GM19452 (cell line): ENCODE data around the gene MRPL14.
A peak's percentile ranks its signal among the peaks of the same experiment; 100 is the strongest.

ENCODE experiments used
- ATAC-seq: cut with Tn5 transposase; IDR thresholded peaks from one replicate; pipeline ENCODE4 v1.9.1; 2021; ENCODE audit not compliant: unreplicated experiment

Gene MRPL14

DNA sequence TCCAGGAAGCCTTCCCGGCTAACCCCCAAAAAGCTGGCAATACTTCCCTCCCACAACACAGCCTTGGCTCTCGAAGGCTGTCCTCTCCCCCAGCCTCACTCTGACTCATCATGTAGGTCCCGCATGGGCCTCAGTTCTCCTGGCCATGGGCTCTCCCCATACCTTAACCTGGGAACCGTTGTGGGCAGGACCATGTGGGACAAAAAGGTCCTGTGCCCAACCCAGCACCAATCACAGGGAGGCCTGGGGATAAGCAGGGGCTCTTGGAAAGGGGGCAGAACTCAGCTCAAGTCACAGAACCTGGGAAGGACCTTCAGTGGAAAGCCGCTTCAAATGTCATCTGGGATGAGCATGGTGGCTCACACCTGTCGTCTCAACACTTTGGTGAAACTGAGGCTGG, 45.5 kb downstream of the MRPL14 start:
- no peak for ATAC-seq

DNA sequence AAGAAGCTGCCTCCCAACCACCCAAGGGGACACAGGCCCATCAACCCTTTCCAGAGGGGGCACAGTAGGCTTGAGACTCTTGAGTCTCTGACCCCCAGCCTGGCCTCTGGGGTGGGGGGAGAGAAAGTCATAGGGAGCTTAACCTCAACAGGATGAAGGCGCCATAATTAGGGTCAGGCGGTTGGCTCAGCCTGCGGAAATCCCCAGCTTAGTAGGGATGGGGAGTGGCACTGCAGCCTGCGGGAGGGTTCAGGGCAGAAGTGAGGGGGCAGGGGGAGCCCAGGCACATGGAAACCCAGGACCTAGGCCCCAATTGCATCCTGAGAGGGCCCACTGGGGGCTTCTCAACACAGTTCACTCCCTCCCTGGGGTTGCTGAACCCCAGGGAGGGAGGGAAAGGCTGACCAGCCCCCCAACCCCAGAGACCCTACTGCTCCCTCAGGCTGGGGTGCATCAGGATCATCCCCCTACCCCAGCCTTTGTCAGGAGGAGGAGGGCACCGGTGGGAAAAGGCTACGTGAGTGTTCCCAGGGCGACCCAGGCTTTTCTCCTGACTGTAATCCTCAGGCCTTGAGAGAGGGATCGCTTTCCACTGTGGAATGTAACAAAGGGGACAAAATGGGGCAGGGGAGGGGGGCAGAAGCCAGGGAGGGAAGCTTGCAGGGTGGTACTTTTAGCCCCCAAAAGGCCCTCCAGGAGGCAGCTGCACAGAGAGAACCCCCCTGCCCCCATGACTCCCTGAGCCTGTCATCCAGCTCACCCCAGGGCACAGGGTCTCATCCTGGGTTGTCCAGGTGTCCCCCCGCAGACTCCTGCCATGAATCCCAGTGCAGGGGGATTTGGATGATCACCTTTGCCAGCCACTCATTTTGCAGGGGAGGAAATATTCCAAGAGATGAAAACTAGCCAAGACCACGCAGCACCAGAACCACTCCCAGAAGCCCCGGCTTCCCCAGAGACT, 46.4 kb downstream of the MRPL14 start:
- ATAC-seq: no peak

DNA sequence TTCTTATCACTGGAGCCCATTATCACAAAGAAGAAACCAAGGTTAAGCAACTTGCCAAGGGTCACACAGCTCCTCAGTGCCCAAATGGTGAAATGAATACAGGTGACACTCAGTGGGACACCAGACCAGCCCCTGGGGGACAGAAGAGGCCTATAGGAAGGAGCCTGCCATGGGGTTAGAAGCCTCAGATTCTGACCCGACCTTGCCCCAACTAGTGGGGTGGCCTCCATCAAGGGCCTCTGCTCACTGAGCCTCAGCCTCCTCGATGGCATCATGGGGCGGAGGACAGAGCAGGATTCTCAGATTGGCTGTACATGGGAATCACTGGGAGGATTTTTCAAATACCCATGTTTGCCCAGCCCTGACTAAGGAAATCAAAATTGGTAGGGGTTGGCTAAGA, 47.6 kb downstream of the MRPL14 start:
- no peak for ATAC-seq

DNA sequence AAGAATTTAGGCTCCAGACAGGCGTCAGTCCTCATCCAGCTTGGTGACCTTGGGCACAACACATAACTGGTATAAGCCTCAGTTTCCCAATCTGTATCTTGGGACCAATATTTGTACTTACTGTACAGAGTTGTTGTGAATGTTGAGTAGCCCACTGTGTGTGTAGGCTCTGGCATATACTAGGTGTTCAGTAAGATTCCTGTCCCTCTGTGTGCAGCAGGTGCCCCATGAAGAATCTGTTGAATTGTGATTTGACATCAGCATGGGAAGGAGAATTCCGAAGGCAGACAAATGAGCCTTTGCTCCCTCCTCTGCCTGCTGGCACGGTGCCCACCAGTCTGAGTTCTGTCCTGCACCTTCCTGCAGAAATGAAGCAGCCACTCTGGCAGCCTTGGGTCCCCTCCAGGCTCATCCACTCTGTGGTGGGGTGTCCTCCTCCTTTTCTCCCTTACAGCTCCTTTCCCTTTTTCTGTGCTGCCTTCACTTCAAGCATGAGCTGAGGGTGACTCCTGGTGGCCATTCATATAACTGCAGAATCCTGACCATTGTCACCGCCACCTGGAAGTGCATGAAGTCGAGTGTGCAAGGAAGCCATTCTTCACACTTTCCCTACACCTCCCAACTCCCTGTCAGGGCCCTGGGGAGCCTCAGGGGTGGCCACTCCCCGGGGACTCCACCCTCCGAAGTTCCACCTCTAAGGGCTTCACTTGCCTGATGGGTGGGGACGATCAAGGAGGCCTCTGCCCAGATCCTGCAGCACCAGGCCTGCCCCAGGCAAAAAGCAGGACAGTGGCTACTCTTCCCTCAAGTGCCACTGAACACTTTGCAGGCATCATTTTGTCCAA, 48.2 kb downstream of the MRPL14 start:
- ATAC-seq: no peak

DNA sequence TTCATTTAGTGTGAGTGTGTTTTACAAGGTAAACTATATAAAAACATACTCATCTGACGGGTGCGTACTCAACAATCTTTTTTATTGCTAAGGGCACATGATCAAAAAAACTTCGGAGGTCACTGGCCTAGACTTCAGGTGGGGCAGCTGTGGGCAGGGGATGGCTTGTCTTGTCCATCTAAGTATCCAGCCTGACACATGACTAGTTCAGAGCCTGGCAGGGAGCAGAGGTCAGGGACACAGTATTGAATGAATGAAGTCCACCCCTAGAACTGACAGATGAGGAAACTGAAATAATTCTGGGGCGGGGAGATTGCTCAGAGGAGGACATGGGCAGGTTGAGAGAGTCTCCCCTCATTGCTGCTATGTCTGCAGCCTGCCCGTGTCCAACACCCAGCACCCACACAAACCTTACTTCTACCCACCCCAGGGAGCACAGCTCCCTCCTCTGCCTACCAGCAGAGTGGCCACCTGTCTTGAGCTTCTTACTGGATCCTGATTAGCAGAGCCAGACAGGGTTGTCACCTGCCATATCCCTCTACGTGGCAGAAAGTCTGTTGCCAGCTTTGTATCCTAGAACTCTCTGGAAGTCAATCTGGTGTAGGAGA, 48.9 kb downstream of the MRPL14 start:
- no peak for ATAC-seq

DNA sequence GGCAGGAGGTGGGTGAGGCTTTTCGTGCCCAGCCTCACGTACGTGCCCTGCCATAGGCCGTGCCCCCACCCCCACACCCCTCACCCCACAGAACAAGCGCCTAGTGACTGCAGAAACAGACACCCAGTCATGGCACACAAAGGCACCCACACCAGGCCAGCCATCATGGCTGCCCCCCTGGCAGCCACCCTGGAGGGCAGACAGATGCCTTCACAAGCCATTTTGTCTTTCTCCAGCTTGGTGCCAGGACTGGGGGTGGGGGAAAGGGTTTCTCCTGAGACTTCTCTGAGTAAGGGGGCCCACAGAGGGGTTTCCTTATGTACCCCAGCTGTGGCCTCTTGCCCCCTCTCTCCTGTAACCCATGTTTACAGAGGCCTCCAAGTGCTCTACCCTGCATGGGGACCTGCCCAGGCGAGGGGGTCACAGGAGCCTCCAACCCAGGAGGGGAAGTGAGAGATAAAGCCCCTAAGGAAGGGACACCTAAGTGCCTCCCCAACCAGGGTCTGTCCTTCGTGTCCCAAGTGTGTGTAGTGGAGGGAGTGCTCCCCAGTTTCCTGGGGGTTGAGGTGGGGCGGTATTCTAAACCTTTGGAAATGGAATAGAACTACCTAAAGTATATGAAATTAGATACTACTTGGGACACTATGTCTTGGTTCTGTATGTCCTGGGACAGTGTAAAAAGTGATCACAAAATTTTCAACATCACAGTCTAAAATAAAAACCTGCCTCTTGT, 49.9 kb downstream of the MRPL14 start:
- no peak for ATAC-seq

DNA sequence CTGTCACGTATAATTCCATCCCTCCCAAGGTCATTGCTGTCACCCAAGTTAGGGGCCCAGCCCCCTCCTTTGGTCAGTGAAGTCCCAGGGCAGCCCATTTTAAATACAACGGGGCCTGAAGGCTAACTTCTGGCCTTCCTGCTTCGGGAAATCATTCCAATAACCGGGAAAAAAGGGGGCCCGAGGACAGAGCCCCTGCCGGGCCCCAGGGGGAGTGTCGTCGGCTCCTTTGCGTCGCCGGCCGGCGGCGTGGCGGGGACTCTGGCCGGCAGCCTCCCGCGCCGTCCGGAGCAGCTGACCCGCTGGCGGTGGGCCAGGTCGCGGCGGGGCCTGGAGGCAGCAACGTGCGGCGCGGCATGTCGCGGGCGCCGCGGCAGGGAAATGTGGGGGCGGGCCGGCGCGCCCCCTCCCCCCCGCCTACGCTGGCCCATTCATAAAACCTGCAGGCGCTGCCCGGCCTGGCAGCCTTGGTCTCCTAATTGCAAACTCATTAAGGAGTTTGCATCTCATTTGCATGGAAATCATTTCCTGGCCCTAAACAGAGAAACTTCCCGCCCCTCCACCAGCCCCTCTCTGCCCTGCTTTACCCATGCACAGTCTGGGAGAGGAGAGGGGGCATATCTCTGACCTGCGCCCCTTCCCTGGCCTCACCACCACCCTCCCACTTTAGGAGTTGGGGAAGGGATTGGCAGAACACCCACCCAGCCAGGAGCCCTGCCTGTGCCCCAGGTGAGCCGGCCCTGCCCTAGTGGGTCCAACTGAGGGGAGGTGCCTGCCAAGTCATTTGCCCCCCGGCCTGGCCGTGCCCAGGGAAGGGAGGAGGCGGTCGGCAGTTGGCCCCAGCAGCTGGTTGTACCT, 50.7 kb downstream of the MRPL14 start:
- ATAC-seq: no peak

DNA sequence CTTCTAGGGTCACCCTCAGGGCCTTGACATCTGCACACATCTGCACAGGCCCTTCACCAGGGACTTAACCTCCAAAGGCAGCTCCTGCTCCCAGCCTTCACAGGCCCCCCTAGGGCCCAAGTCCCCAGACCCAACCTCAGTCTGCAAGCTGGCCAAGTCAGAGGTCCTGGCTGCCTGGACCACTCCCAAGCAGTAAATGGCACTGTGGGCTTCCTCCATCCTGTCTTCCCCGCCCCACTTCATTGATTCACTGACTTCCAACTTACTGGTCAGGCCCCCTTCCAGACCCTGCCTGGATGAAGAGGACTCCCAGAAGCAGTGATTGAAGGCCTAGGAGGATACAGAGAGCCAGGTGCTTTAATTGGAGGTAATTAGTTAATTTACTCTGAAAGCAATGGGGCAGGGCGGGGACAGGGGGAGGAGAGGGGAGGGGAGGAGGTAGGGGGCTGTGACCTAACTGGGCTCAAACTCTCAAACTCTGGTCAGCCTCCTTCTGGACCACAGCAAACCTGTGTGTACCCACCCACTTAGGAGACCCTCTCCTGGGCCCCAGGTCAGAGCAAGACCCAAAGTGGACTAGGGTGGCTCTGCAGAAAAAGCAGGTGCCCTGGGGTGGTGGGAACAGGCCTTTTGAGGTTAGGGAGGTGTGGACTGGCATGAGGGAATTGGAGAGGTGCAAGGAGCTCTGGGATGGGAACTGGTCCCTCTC, 51.5 kb downstream of the MRPL14 start:
- ATAC-seq: no peak

DNA sequence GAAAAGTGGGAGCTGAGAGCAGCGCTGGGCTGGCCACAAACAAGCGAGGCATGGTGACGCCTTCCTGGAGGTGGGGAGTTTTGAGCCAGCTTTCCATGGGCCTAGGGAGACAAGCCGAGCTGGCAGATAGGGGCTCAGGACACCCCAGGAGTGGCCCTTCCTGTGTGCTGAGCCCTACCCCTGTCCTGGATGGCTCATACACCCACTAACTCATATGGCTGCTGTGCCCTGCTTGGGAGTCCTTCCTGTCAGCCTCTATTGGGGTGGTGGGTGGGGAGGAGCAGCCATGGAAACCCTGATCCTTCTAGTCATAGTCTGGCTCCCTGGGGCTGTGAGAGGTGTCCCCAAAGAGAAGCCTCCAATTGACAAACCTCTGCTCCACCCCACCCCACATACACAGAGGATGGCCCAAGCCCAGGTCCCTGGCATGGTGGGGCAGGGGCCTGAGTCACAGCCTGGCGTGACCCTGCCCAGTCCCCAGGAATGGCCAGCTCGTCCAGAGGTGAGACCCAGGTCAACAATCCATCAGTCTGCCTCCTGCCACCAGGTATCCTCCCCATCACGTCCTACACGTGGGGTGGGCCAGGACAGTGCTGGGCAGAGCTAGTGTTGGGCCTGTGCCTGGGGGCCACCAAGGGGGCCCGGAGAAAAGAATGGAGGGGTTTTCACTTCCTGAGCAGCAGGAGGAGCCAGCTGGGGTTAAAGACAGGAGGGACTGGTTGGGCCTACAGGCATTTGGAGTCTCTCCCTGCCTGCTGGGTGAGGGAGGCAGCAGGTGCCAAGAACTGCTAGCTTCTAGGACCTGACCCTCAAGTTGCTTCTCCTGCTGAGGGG, 52.2 kb downstream of the MRPL14 start:
- no peak for ATAC-seq

DNA sequence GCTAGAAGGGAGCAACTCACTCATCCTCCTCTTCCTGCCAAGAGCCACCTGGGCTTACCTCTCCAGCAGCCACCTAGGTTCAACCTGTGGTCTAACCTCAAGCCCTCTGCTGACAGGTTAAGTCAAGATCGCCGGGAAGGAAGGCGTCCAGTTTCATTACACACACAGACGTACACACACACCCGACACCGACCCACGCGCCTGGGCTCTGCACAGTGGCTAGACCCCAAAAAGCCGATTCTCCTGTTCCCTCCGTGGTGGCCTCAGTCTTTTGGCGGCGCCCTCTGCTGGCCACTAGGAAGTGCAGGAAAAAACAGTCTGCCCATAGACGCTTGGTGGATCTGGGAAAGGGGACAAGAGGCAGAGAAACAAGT, 52.8 kb downstream of the MRPL14 start:
- ATAC-seq: no peak

DNA sequence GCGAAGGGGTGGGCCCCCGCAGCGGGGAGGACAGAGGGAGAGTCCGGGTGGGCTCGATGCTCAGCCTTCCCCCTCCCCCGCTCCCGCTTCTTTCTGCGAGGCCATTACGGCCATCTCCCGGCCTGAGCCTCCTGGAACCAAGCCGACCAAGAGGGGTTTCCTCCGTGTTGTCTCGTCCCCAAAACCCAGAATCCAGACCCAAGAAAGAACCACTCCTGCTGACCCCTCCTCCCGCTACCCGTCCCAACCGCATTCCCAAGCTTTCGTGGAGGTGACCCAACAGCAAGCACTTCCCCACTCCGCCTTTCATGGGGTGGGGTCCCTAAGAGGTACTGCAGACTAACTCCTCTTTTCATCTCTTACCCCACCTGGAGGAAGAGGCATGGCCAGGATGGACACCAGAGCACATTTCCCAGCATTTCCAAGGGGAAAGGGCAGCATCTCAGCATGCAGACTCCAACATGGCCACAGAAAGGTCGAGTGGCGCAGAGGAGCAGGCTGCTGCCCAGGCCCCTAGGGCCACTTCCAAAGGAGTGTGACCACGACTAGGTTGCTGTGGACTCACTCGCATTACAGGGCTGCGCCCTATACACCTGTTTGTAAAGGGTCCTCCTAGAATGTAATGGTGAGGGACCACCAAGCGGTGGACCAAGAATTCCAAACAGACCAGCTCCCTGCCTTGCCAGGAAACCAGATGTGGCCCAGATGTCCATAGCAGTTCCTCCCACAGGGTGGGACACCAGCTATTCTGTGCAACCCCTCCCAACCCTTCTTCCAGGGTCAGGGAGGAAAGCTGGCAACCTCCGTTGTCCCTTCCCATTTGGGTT, 53.4 kb downstream of the MRPL14 start:
- no peak for ATAC-seq

DNA sequence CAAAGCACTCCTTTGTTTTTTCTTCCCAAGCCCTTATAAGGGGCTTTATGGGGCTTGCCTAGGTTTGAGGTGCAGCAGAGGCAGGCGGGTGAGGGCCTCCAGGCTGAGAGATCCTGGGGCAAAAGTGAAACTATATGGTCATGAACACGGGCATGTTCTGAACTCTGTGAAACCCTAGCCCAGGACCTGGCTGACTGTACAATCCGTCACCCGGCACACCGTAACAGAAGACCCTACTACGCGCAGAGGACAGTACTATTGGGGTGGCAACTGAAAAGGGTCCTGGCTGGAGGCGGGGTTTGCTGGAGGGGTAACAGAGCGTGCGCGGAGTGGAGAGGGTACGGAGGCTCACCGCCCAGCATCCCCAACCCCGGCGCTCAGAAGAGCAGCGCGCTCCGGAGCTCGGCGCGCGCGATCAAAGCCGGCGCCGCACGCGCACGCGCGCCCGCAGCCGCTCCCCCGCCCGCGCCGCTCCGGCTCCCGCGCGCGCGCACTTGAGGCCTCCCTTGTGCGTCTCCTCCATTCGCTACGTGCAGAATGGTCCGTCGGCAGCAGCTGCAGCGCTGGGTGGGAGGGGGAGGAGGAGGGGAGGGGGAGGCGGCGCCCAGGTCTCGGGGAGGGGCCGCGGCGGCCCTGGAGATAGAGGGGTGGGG, 54.2 kb downstream of the MRPL14 start:
- ATAC-seq: peak; percentile 51

DNA sequence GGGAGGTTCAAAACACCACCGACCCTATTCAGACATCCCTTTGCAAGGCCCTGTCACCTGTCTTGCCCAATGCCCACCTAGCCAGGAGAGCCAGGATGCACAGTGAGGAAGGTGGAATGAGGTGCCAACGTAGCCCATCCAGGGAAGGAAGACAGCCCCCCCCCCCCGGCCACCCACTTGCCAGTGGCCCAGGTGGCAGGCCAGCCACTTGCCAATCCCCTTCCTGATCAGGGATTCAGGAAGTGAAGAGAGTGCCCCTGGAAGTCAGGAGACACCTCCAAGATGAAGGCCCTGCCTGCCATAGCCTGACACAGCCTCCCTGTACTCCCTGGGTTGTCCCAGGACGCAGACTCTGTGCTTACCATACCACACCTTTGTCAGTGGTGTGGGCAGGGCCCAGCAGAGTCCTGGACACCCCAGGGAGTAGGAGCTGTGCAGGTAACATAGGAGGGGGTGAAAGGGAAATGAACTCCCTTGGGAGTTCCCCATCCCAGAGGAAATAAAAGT, 54.7 kb downstream of the MRPL14 start:
- peak; percentile 1 for ATAC-seq

DNA sequence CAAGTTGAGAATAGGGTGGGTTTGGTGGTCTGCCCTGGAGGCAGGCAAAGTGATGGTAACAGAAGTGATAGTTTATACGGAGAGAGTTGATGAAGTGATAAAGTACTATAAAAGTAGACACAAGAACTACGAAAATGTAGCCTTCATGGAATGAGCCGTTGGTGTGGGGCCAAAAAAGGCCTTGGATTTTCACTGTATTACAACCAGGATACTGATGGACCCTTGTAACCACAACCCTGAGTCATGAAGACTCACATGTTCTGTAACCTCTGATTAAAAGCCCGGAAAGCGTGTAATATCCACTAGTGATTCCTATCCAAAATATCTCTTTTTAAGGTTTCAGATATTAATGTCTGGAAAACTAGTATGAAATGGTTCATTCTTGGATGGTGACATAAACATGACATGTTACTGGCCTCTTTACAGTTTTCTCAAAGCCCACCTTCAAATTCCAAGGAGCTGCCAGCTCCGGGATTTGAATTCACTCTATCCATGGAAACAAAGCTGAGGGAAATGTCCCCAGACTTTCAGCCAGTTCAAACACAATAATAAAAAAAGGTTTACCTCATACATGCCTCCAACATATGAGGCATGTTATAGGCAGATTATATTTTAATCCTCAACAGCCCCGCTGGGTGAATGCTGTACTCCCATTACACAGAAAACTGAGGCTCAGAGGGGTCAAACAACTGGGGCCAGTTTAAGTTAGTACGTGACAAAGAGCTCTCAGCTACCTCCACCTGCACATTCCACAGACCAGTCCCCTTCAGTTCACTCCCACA, 55.4 kb downstream of the MRPL14 start:
- no peak for ATAC-seq

DNA sequence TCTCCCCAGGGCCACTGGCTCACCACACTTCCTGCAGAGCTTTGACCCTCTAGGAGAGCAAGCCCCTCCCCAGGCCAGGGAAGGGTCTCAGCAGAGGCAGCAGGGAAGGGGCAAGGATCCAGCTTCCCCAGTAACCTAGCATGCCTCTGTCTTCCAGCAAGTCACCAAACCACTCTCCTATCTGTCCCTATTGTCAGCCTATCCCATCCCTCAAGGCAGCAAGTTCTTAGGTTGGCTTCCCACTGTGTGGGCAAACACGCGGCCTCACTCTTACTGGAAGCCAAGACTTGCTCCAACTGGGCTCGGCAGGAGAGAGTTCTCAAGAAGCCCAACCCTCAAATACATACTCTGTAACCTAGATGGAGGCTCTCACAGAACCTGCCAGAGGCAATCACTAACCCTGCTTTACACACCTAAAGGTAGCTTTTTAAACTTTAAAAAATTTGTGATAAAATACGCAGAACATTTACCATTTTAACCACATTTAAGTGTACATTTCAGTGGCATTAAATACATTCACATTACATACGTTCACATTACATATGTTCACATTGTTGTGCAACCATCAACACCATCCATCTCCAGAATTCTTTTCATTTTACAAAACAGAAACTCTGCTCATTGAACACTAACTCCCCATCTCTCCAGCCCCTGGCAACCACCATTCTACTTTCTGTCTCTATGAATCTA, 58.5 kb downstream of the MRPL14 start:
- no peak for ATAC-seq
